K562 (cell line): Measurements from ENCODE around the gene DNAH17. TPM values are rescaled to one million over a fixed set of nuclear protein-coding genes. Genes with fewer than 3 reads are reported as not detected.
A peak's percentile ranks its signal among the peaks of the same experiment; 100 is the strongest.

ENCODE experiments used
- MAZ ChIP-seq, 2 experiments: fragments of 450-650 bp in 1 of 2; sonication (generic) in 1 of 2; formaldehyde crosslinking; IDR thresholded peaks in 1 of 2; conservative IDR thresholded peaks in 1 of 2; 2 replicates each; pipeline versions ENCODE4 v1.4.0 to v1.5.0; 2020; ENCODE audit warnings: mild to moderate bottlenecking in 1 of 2, missing genetic modification reagents in 1 of 2
- MGA ChIP-seq: fragments of 450-650 bp; IDR thresholded peaks from 2 replicates; pipeline ENCODE4 v1.6.1; 2016; ENCODE audit warnings: mild to moderate bottlenecking, moderate library complexity
- polyA plus RNA-seq, 8 experiments: library from polyadenylated mRNA; depleted of rRNA in 4 of 8; stranded (reverse) in 5 of 8; unstranded in 3 of 8; fragments of >200 nt; fragmentation: Nextera tagmentation in 2 of 8; fragmentation: Illumina TruSeq in 1 of 8; extraction: Ambion mirVana in 2 of 8; extraction: Trizol in 1 of 8; gene quantifications; 2 replicates each; pipeline versions ENCODE4 v1.2.1 to v1.2.3, GENCODE V29; 2011 to 2014; ENCODE audit warnings: inconsistent platforms in 1 of 8, missing spikeins in 1 of 8
- total RNA-seq, 7 experiments: library from RNA; depleted of rRNA in 6 of 7; stranded (reverse); fragments of >200 nt in 6 of 7; fragmentation: Illumina TruSeq in 2 of 7; extraction: Trizol in 2 of 7; gene quantifications; 2 replicates each; pipeline versions ENCODE4 v1.2.1 to v1.2.3, GENCODE V29; 2011 to 2021; ENCODE audit warnings: low replicate concordance in 1 of 7

The DNAH17 gene
- total and polyA plus RNA-seq, 9 of the 15 experiments (the other 6 are each of a cell fraction or from before 2014, with no cell fraction given), result under 0.01 to 0.06 (median 0.03) TPM; not detected in 5

GRCh38 chr17:78598013-78598471 lies 20.8 kb upstream of the DNAH17 start (continued):
- TF ChIP-seq MGA (peak; percentile 67), MAZ (CRISPR knock-in tag; conservative IDR thresholded peaks at IDR 0.05 in 1 of 2, IDR thresholded peaks at IDR 0.05 in 1 of 2) (no peak)
